Ishikawa (cell line): ENCODE measurements around the gene CIZ1.

Source experiments
- EGR1 ChIP-seq: IDR thresholded peaks from 2 replicates; pipeline ENCODE4 v1.6.1; 2012
- USF1 ChIP-seq: IDR thresholded peaks from 2 replicates; pipeline ENCODE4 v1.6.1; 2012

GRCh38 chr9:128163523-128164306 lies 27.7 kb downstream of the CIZ1 start:
- TF ChIP-seq EGR1 (no peak), USF1 (no peak)
